SKM-1 (cell line): ENCODE measurements around the gene DMD.
"Not testable (repeated sequence)": the region's sequence is repeated elsewhere in the genome, so short reads cannot be mapped to it uniquely, and the experiment has no call there.

Source experiments
- DNase-seq: peaks from one replicate; lab custom pipeline; 2025; ENCODE audit not compliant: unreplicated experiment; lab: John Stamatoyannopoulos, UW

DMD gene

DNA sequence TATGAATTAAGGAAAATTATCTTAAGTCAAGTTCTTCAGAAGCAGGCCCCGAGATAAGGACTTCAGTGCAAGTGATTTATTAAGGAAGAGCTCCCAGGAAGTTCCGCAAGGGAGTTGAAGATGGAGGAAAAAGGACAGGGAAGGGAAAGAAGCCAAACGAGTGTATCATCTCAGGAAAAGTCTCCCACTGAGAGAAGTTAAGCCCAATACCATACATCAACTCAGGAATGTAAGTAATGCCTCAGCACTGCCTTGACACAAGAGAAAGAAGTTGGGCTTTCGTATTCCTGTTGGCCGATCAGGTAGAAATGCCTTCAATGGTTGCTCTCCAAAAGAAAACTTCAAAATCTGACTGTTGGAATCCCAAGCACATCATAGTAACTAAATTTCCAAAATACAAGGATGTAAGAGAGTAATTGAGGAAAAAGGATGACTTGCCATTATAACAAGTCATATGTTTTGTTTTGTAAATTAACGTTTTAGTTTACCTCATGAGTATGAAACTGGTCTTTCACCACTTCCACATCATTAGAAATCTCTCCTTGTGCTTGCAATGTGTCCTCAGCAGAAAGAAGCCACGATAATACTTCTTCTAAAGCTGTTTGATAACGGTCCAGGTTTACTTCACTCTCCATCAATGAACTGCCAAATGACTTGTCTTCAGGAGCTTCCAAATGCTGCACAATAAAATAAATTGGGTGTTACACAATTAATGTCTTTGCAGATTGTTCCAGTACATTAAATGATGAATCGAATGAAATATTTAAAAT lies 566.7 kb downstream of the DMD start:
- DNase-seq = no peak

DNA sequence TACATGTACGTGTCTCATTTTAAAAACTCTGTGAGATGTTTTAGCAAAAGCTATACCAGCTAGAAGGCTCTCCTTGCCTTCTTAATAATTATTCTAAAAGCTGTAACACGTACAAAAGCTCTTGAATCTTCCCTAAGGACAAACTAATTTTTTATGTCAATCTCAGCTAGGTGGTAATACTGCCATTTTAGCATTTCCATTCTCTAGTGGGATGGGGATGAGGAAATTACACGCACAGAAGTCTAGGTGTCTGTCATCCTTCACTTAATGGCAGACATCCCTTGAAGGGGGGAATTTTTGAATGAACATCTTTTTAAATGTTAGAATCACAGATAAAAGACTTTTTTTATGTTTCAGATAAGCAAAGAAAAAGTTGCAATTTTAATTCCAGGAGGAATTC lies 569.1 kb downstream of the DMD start:
- DNase-seq = no peak

GRCh38 chrX:32618154-32618553 lies 593.2 kb downstream of the DMD start:
- DNase-seq = no peak

- DNase-seq = no peak
These were observed 596.6 kb downstream of the DMD start for GRCh38 chrX:32614707-32615106.

- DNase-seq = no peak
These were observed 612.2 kb downstream of the DMD start for GRCh38 chrX:32599156-32599555.

GRCh38 chrX:32598707-32599106 lies 612.6 kb downstream of the DMD start:
- DNase-seq = no peak

DNA sequence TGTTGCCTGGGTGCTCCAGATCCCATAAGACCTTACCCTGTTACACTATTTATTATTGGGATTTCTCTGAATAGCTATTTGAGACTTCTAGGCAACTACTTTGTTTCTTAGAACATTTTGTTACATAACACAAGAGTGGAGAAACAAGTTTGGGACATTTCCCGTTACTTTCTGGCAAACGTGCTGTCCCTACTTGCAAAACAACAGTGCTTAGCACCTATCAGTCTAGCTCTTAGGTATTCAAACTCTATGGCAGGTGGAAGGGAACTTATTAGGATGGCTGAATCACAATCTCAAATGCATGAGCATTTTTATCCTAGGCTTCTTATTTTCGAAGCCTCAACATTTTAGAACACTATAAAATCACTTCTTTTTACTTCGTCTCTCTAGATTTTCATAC lies 613.6 kb downstream of the DMD start:
- no peak for DNase-seq

- DNase-seq = no peak
These were observed 618.6 kb downstream of the DMD start for GRCh38 chrX:32592786-32593185.

DNA sequence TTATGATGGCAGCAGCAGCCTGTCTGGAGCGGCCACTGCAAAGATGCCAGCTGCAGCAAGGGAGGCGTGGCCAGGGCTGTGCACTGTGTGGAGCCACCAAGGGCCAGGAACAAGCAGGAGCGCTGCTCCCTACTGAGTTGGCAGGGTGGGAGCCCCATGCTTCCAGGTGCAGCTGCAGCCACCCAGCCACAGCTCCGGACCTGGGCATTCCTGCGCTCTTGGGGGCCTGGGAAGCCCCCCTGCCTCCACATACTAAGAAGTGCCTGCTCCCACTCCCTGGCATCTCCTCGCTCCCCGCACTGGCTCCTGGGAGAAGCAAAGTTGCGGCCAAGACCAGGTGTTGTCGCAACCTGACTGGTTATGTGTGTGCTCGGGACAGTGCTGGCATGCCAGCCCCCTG lies 619.8 kb downstream of the DMD start:
- DNase-seq = no peak

DNA sequence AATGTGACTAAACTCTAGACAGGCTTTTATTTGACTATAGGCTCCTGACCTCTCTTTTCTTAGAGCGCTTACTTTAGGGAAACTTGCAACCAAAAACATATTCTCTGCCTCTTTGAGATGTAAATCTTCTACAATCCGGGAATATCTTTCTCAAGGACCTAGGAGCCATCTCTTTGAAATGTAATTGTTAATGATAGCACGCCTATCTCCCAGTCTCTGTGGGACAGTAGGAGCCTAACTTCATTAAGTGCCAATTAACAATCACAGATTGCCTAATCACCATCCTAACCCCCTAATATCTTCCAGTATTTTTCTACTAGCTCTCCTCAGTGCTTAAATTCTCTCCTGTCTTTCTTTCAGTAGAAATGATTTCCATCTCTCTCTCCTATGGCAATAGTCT lies 628.6 kb downstream of the DMD start:
- no peak for DNase-seq

DNA sequence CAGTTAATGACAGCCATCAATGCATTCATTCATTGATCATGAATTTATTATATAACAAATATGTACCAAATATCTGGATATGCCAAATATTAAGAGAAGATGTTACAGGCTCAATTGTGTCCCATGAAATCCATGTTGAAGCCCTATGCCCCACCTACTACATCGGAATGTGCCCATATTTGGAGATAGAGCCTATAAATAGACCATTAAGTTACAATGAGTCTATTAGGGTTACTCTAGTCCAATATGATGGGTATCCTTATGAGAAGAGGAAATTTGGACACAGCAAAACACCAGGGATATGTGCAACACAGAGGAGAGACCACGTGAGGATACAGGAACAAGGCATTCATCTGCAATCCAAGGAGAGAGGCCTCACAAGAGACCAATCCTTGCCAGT lies 634.5 kb downstream of the DMD start:
- DNase-seq = no peak

DNA sequence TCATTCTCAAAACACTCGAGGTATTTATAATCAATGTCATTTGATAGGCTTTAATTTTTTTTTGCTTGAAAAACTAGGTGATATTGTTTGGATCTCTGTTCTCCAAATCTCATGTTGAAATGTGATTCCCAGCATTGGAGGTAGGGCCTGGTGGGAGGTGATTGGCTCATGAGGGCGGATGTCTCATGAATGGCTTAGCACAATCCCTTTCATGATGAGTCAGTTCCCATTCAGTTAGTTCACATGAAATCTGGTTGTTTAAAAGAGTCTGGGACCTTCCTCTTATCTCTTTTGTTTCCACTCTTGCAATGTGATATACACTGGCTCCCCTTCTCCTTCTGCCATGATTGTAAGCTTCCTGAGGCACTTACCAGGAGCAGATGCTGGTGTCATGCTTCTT lies 638.7 kb downstream of the DMD start:
- DNase-seq = no peak

DNA sequence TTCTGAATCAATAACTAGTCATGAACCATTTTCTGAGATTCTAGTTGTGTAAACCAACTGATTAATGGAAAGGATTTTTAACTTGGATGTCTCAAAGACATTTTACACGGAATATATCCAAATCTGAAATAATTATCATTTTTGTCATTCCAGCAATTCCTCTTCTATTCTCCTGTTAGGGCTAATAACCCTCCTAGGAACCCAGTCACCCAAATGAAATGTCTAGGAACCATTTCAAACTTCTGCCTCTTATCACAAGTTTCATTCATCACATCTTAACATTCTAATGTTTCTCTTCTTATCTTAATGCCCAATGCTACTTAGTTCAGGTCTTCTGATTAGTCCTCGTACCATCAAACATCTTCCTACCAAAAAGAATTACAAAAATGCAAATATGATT lies 639.8 kb downstream of the DMD start:
- DNase-seq = no peak

- no peak for DNase-seq
These were observed 649.1 kb downstream of the DMD start for GRCh38 chrX:32562261-32562660.

DNA sequence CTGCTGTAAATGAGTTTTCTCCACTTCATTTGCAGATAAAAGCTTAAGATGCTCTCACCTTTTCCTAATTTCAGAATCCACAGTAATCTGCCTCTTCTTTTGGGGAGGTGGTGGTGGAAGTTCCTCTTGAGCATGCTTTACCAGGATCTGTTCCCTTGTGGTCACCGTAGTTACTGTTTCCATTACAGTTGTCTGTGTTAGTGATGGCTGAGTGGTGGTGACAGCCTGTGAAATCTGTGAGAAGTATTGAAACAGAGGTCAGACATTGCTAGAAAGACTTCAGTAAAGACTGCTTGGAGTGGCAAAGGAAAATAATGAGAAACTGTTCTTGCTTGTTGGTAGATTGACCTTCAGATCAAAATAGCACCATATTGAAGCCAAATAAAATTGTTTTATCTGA lies 666.2 kb downstream of the DMD start:
- no peak for DNase-seq

- DNase-seq = no peak
These were observed 672.8 kb downstream of the DMD start for GRCh38 chrX:32538554-32538953.

DNA sequence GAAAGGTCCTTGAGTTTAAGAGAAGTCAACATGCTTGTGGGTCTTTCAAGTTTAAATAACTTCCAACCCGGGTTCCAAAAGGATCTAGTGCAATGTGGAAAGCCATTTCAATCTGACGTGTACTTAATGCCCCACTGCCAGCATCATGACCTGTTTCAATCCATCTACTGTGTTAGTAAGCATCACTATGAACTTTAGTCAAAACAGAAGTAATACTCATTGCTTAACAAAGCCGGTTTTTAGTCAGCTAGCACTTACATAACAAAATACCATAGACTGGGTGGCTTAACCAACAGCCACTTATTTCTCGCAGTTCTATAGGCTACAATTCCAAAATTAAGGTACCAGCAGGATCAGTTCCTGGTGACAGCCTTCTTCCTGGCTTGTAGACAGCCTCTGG lies 677.5 kb downstream of the DMD start:
- DNase-seq = no peak

- DNase-seq = no peak
These were observed 679.1 kb downstream of the DMD start for GRCh38 chrX:32532262-32532661.

DNA sequence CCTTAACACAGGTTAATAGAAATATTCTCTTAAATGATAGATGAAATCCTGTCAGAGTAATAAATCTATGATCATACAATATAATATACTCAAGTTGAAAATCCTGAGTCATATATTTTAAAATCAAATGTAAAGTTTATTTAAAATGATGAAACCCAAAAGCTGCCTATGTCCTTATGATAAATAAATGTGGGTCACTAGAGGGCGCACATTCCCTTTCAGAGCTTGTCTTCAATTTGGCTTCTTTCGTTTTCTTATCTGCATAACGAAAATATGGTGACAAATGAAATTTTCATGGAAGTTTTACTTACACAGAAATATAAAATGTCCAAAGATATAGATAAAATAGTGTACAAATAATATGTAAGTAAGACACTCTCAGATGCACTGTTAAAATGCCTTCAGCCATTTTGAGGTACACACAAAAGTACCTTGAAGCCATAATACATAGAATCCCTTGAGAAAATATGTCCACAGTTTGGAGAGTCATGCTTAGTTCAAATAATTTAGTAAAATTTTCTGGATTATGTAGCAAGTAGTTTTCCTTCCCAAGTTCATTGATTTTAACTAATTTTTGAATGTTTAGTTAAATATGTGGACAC lies 680.4 kb downstream of the DMD start:
- DNase-seq = peak; percentile 0

GRCh38 chrX:32528451-32528850 lies 682.9 kb downstream of the DMD start:
- DNase-seq = not testable (repeated sequence)

GRCh38 chrX:32525234-32525633 lies 686.1 kb downstream of the DMD start:
- DNase-seq = no peak

DNA sequence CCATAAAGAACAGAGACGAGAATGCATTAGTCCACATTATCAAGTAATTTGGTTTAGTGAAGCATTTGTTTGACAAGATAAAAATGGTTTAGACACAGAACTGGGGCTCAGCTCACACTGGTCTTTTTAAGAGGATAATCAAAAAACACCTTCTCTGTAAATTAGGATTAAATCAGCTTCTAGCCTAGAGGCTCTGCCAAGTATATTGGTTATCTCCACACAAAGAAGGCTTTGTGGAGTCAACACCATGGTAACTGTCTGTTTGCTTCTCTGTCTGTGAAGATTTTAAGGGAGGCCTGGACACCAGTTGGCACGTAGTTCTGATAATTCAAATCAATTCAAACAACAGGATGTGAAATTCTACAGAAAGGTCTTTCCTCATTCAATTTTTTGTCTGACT lies 687.0 kb downstream of the DMD start:
- DNase-seq = no peak

DNA sequence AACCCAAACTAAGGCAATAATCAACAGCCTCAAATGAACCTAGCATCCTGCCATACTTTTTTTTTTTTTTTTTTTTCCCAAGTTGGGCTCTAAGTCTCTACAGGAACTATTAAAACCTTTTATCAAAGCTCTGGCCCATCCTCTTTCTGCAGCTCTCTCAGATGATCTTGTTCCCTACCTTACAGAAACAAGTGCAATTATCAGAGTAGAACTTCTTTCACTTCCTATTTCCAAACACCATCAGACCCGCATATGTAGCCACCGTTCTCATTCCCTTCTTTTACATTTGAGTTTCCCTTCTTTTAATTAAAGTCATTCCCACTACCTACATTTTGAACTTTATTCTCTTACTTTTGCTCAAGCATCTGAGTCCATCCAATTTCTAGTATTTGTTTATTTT lies 690.6 kb downstream of the DMD start:
- DNase-seq = no peak
